Right hindlimb (tissue), 1 donor: ENCODE data around the gene CERS4.
A peak's percentile ranks its signal among the peaks of the same experiment; 100 is the strongest.
"Not testable (repeated sequence)": the region's sequence is repeated elsewhere in the genome, so short reads cannot be mapped to it uniquely, and the experiment has no call there.

Experiments
- DNase-seq: peaks from one replicate; pipeline ENCODE4 v3.0.0-alpha.2; 2018

Gene CERS4

GRCh38 chr19:8244442-8244841 lies 35.3 kb downstream of the CERS4 start:
- DNase-seq, result no peak

DNA sequence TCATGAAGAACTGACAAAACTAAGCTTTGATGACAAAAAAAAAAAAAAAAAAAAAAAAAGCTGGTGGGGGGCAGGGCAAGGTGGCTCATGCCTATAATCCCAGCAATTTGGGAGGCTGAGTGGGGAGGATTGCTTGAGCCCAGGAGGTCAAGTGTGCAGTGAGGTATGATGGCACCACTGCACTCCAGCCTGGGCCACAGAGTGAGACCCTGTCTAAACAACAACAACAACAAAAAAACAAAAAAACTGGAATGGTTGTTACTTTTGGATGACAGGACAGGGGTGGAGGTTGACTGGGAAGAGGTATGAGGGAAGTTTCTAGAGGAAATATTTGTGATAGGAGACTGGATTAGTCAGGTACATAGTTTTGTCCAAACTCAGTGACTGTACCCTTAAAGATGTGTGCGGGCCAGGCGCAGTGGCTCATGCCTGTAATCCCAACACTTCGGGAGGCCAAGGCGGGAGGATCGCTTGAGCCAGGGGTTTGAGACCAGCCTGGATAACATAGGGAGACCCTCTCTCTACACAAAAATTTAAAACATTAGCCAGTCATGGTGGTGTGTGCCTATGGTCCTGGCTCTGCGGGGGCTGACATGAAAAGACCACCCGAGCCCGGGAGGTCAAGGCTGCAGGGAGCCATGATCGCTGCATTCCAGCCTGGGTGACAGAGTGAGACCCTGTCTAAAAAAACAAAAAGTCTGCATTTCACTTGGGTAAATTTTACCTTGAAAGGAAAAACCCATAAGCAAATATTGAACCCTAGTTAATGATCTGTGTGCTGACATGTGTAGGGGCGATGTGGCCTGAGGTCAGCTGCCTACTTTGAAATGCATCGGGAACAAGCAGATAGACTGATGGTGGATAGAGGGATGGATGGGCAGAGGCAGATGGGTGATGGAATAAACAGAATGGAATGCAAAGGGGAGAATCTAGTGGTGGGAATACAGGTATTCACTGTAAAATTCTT lies 37.0 kb downstream of the CERS4 start:
- DNase-seq, result no peak

GRCh38 chr19:8247129-8247890 lies 38.1 kb downstream of the CERS4 start:
- DNase-seq, result not testable (repeated sequence)

- no peak for DNase-seq
Measured at GRCh38 chr19:8248348-8249328, 39.5 kb downstream of the CERS4 start.

- DNase-seq, result no peak
Measured at GRCh38 chr19:8250596-8250995, 41.4 kb downstream of the CERS4 start.

DNA sequence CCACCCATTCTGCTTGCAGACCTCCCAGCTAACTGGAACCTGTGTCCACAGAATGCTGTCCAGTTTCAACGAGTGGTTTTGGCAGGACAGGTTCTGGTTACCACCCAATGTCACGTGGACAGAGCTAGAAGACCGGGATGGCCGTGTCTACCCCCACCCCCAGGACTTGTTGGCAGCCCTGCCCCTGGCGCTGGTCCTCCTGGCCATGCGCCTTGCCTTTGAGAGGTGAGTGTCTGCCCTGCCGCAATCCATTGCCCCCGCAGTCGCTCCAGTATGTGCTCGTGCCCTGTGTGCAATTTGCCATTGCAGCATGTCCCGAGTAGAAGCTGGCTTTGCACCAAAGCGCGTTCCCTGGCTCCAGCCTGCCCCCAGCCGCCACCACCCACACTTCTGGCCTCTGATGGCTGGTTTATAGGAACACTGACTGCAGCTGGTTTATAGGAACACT lies 41.9 kb downstream of the CERS4 start:
- DNase-seq, result peak; percentile 69

DNA sequence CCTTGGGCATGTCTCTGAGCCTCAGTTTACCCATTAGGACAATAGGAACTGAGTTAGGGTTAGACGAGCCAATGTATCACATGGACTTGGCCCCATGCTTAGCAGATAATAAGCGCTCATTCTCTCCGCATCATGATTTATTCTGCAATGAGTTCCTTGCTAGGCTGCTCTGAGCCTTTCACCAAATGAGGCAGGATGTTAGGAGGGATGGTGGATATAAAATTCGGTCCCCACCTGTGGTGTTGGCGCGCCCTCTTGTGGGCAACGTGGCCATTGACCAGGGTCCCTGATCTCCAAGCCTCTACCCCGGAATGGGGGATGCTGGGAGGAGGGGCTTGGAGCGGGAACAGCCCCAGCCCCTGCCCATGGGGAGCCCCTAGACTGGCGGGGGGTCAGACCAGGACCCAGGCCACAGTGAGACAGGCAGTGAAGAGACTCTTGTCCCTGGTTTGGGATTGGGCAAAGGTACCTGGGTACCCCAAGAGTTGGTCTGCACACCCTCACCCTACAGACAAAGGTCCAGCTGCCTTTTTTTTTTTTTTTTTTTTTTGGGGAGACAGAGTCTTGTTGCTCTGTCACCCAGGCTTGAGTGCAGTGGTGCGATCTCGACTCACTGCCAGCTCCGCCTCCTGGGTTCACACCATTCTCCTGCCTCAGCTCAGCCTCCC lies 43.9 kb downstream of the CERS4 start:
- peak; percentile 91 for DNase-seq

DNA sequence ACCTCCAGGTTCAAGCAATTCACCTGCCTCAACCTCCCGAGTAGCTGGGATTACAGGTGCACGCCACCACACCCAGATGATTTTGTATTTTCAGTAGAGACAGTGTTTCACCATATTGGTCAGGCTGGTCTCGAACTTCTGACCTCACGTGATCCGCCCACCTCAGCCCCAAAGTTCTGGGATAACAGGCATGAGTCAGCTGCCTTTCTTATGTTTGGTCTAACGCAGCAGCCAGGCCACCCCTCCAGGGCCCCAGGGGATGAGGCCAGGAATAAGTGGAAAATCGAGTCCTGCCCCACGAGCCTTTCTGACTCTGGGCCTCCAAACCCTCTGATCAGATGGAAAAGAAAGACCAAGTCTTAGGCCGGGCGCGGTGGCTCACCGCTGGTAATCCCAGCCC lies 44.5 kb downstream of the CERS4 start:
- no peak for DNase-seq

DNA sequence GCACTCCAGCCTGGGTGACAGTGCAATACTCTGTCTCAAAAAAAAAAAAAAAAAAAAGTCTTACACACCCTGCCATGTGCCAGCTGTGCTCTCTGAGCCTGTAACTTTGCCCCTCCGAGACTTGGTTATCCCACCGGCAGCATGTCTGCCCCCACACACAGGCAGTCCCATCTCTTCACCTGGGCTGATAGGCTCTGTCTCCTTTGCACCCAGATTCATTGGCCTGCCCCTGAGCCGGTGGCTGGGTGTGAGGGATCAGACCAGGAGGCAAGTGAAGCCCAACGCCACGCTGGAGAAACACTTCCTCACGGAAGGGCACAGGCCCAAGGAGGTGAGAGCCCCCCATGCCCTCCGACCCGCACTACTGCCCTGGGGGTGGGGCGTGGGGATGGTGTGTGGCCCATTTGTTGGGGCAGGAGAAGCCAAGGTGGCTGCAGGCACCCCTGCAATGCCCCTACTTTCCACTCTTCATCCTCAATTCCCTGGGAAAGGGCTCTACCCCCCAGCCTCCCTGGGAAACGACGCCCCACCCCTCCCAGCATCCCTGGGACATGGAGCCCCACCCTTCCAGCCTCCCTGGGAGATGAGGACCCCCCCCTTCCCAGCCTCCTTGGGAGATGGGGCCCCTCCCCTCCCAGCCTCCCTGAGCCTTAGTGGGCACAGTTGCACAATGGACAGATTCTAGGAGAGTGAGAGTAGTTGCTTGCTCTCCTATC lies 45.3 kb downstream of the CERS4 start:
- no peak for DNase-seq

- DNase-seq, result no peak
Measured at GRCh38 chr19:8255426-8256125, 46.4 kb downstream of the CERS4 start.

DNA sequence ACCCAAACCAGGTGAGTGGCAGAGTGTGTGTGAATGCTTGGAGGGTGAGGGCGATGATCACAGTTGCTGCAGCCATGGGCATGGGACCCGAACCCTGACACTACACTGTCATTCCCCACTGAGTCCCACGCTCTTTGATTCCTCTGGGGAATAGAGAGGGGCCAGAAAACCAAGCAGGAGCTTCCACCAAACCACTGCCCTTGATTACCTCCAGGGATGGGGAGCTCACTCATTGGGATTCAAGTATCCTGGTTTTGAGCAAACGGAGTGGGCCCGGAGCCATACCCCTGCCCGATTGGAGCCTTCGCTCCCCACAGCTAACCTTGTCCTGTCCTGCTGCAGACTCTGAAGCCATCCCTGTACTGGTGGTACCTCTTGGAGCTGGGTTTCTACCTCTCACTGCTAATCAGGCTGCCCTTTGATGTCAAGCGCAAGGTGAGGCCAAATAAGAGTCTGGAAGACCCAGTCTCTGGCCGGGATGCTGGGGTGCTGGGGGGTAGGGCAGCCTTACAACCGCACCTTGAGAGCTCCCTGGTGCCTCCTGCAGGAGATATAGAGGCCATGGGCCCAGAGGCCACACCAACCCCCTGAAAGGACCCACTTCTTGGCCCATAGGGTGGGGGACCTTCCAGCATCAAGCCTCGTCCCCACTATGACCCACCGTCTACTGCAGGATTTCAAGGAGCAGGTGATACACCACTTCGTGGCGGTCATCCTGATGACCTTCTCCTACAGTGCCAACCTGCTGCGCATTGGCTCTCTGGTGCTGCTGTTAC lies 47.3 kb downstream of the CERS4 start:
- DNase-seq, result no peak

DNA sequence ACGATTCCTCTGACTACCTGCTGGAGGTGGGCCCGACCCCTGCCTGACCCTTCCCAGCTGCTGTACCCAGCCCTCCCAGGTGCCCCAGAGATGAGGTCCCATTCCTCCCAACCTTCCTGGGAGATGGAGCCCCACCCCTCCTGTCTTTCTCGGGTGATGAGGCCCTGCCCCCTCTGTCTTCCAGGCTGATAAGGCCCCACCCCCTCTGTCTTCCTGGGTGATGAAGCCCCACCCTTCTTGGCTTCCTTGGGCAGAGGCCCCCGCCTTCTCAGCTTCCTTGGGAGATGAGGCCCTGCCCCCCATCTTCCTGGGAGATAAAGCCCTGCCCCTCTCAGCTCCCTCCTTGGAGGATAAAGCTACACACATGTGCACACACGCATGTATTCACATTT lies 47.9 kb downstream of the CERS4 start:
- DNase-seq, result no peak

- DNase-seq, result no peak
Measured at GRCh38 chr19:8259142-8259921, 50.2 kb downstream of the CERS4 start.

GRCh38 chr19:8259922-8260247 lies 50.7 kb downstream of the CERS4 start:
- DNase-seq, result no peak

- no peak for DNase-seq
Measured at GRCh38 chr19:8261347-8261746, 52.2 kb downstream of the CERS4 start.

GRCh38 chr19:8261881-8262280 lies 52.7 kb downstream of the CERS4 start:
- no peak for DNase-seq

- DNase-seq, result no peak
Measured at GRCh38 chr19:8262431-8262830, 53.3 kb downstream of the CERS4 start.

- not testable (repeated sequence) for DNase-seq
Measured at GRCh38 chr19:8264248-8264647, 55.1 kb downstream of the CERS4 start.

DNA sequence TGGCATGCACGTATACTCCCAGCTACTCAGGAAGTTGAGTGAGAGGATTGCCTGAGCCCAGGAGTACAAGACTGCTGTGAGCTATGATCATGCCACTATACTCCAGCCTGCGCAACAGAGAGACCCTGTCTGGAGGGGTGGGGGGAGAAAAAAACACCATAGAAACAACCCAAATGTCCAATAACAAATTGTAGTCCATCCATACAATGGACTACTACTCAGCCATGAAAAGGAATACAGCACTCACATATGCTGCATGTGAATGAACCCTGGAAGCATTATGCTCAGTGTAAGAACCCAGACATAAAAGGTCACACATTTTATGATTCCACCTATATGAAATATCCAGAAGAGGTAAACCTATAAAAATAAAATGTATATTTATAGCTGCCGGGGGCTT lies 56.7 kb downstream of the CERS4 start:
- DNase-seq, result no peak
